GM21576 (cell line): ENCODE results near the gene CRBN.

Source experiments
- ATAC-seq: cut with Tn5 transposase; IDR thresholded peaks from one replicate; pipeline ENCODE4 v1.9.1; 2021; ENCODE audit warnings: mild to moderate bottlenecking, moderate library complexity; ENCODE audit not compliant: unreplicated experiment

The CRBN gene

DNA sequence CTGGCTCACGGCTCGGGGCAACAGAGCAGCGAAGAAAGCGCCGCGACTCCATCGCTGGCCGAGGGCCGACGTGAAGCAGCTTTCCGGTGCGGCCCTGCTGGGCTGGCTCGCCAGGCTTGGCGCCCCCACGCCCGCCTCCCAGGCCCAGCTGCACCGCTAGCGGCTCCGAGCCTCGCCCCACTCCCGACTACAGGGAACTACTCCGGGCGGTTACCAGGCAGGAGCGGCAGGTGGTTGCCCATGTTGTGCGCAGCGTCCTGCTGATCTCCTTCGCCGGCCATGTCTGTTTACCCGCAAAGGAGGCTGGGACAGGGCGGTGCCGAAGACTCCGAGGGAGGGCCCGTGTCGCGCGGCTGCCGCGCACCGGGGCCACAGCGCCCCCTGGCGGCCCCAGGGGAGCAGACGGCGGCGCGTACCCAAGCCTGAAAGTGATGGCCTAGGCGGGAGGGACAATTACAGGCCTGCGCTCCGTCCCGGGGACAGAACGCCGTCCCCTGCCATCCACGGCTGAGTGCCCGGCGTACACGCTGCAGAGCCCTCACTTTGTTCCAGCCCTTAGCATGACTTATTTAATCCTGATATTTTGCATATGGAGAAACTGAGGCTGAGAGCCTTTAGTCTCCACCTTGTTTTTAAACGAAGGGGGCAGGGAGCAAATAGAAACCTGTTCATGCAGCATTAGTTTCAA lies at the start of gene CRBN:
CRBN (minus strand) TSS at position 285 of the 688 bp plus-strand sequence; CDS start at position 281, 4 bp downstream.
- peak; percentile 98 for ATAC-seq

DNA sequence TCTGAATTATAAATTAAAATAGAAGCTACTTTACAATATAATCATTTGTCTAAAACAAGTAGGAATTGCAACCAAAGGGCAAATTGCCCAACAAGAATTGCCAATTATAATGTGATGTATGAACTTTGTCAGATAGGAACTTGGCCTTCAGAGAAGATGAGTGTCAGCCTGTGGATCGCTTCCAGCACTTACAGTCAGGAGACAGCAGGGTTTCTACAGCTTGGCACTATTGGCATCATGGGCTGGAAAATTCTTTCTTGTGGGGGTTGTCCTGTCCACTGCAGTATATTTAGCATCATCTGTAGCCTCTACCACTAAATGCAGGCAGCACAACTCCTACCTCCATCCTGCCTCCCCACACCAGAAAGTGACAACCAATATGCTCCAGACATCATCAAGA lies 48.1 kb upstream of the CRBN start:
- ATAC-seq = no peak

- ATAC-seq = no peak
Observed at GRCh38 chr3:3221528-3221927, 42.0 kb upstream of the CRBN start.

GRCh38 chr3:3216401-3216800 lies 36.9 kb upstream of the CRBN start:
- no peak for ATAC-seq

GRCh38 chr3:3212781-3213440 lies 33.4 kb upstream of the CRBN start:
- no peak for ATAC-seq

- no peak for ATAC-seq
Observed at GRCh38 chr3:3209714-3210113, 30.2 kb upstream of the CRBN start.

GRCh38 chr3:3209057-3209456 lies 29.6 kb upstream of the CRBN start:
- no peak for ATAC-seq

- peak; percentile 95 for ATAC-seq
Observed at GRCh38 chr3:3201611-3202010, 22.1 kb upstream of the CRBN start.

GRCh38 chr3:3200632-3201212 lies 21.2 kb upstream of the CRBN start:
- ATAC-seq = peak; percentile 66

DNA sequence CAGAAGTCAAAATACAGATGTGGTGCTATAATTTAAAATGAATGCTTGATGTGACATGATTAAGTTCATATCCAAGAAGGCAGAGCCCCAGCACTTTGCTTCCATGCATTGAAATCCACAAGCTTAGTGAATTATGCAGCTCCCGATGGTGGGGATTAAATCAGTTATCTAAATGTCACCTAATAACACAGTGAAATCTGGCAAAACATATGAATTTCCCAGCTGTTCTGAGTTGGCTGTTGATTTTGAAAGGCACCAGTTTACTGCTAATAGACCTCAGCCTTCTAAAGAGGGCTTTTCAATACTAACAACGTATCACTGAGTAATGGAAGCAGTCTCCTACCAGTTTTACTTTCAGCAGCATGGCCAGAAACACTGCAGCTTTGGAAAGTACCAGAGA lies 19.8 kb upstream of the CRBN start:
- ATAC-seq = no peak

DNA sequence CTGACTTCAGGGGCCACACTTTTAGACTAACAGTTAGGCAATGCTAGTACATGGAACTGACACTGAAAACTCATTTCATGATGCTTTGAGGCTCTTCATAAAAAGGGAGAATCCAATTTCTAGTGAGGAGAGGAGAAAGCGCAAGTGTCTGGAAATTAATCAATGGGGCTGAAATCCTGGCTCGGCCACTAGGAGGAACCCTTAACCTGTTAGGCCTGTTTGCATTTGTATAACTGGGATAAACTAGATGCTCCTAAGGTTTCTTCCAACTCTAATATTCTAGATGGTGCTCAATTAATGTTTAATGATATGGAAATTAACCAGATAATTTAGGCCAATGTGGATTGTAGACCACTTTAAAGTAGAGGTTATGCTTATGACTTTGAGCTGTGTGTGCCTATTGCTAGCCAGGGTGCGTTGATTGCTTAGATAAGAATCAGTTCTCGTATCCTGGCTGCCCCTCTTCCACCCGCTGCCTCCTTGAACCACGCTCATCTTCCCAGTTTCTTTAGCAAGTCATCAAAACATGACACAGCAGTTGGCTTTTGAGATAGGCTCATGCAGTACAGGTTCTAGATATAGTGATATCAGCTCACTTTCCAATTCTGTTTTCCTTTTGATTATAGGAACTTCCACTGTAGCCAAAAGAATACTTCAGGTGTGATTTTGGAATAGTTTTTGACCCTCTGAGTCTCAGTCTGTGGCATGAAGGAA lies 16.8 kb upstream of the CRBN start:
- no peak for ATAC-seq

DNA sequence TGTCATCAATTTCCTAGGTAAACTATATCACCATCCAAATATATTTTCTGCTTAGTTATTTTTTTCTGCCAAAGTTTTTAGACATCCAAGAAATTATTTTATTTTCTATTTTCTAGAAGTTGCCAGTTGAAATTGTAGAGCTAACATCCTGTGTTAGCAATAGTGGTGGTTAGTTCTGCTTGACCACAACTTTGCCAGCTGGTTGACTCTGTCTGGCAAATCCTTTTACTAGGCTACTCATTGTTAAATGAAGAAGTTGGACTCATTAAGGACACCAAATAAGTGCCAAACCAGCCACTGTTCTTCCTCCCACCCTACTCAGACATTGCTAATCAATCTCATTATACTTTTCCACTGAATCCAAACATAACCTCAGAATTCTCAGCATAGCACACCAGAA lies 15.4 kb upstream of the CRBN start:
- no peak for ATAC-seq

GRCh38 chr3:3192286-3192675 lies 12.8 kb upstream of the CRBN start:
- no peak for ATAC-seq

GRCh38 chr3:3191675-3192285 lies 12.3 kb upstream of the CRBN start:
- no peak for ATAC-seq

- no peak for ATAC-seq
Observed at GRCh38 chr3:3189961-3190360, 10.5 kb upstream of the CRBN start.

GRCh38 chr3:3189102-3189727 lies 9.7 kb upstream of the CRBN start:
- ATAC-seq = no peak

GRCh38 chr3:3184876-3185275 lies 5.4 kb upstream of the CRBN start:
- ATAC-seq = no peak

DNA sequence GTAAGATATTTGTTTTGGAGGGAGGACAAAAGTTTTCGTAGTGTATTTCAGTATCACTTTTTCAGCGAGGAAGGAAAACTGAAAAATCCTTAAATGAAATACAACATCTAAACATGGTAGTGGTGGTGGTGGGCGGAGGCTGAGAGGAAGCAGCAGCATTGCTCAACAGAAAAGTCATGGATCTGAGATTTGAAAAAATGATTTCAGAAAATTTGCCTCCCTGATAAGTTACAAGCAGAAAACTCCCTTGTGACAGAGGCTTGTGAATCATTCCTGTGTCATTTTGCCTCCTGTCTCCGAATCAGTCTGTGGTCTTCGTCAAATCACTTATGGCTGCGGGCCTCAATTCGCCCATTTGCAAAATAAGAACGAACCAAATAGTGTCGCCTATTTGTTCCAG lies 965 bp upstream of the CRBN start:
- ATAC-seq = no peak

DNA sequence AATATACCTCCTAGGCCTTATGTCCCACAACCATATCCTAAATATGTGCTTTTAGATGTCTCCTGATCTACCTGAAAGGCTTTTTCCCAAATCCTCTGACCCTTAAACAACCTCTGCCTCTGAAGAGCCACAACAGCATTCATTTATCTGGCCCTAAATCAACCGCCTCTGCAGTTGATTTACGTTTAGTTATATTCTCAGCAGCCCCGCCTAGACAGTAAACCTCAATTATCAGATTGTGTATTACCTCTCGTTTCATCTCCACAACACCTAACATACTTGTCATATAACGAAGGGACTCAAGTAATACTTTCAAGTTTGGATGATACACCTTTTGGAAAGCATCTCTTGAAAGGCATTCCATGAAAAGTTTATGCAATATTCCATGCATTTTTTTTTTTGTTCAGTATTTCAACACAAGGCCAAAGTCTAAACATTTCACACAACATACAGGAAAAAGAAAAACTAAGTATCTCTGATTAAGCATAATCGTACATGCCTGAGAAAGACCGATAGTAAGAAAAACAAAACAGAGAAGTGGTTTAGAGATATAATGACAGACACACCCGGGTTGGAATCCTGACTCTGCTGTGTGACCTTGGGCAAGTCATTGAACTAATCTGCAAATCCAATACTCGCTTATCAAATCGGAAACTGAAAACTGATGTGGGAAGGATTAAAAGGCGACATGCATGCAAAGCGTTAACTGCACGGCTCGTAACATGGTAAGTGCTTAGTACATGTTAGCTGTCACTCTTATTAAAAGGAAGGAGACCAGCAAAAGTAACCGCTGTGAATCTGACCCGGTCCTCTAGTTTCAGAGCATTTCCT lies 778 bp downstream of the CRBN start:
- ATAC-seq = no peak
